NCI-H146 (cell line): ENCODE measurements around the gene FAM168A.

ENCODE experiments used
- DNase-seq: peaks from one replicate; lab custom pipeline; 2025; lab: John Stamatoyannopoulos, UW

Gene FAM168A, protein sequence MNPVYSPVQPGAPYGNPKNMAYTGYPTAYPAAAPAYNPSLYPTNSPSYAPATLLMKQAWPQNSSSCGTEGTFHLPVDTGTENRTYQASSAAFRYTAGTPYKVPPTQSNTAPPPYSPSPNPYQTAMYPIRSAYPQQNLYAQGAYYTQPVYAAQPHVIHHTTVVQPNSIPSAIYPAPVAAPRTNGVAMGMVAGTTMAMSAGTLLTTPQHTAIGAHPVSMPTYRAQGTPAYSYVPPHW

DNA sequence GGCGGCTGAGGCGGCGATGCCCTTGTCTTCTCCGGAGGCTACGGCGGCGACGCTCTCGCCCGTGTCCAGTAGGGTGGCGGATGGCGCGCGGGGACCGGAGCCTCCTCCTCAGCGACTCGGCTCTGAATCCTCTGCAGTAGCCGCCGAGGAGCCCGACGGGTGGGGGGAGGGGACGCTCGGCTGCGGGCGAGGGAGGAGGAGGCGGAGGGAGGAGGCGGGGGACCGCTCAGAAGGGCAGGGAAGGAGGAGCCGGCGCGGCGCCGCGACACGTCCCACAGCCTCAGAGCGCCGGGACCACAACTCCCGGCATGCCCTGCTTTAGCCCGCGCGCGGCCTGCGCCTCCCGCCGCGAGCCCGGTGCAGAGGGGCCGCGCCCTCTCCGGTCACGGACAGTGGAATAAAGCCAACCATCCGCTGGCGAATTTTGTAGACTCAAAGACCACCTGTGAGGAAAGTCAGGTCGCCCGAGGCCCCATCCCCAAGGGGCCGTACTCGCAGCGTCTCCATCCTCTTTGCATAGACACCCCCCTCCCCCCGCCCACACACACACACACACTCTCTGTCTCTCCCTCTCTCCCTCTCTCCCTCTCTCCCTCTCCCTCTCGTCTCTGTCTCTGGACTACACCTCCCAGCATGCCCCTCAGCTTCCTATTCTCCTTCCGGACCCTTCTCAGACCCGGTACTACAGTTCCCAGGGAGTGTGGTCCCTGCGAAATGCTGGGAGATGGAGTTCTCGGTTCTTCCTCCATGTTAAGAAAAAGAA lies at the start of gene FAM168A:
TSS of gene FAM168A (minus strand) at position 157 of the 763 bp plus-strand sequence. CDS start 129,638 bp downstream, outside the sequence.
- DNase-seq: peak; percentile 99

- peak; percentile 97 for DNase-seq
Measured at GRCh38 chr11:73647459-73648100, 49.7 kb upstream of the FAM168A start.

DNA sequence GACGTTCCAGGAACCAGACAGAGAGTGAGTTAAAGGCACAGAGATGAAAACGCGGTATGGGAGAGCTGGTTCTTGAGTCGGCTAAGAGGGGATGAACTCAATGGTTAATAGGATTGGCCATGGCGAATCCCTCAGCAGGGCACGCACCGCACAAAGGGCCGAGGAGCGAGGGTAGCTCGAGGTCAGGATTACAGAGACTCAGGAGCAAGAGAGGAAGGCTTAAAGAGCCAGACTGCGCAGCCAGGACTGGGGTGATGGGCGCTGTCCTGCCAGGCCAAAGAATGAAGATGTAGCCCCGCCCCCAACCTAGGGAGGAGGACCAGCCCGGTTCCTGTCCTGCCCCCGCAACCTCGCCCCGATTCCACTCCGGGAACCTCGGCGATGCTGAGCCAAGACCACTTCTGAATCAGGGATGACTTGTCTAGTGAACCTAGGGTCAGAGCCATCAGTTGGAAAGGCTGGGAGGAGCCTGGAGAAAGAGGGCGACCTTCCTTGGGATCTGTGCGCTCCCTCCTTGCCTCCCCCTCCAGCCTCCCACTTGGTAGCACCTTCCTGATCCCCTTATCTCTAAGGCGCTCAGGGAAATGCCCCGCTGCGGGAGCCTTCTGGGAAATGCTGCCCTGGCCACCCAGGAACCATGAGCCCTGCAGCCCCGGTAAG lies 48.2 kb upstream of the FAM168A start, which contains the start of gene PLEKHB1:
TSS of gene PLEKHB1 (plus strand) at position 610 of the 660 bp plus-strand sequence. CDS start at position 638, 28 bp downstream.
- no peak for DNase-seq

DNA sequence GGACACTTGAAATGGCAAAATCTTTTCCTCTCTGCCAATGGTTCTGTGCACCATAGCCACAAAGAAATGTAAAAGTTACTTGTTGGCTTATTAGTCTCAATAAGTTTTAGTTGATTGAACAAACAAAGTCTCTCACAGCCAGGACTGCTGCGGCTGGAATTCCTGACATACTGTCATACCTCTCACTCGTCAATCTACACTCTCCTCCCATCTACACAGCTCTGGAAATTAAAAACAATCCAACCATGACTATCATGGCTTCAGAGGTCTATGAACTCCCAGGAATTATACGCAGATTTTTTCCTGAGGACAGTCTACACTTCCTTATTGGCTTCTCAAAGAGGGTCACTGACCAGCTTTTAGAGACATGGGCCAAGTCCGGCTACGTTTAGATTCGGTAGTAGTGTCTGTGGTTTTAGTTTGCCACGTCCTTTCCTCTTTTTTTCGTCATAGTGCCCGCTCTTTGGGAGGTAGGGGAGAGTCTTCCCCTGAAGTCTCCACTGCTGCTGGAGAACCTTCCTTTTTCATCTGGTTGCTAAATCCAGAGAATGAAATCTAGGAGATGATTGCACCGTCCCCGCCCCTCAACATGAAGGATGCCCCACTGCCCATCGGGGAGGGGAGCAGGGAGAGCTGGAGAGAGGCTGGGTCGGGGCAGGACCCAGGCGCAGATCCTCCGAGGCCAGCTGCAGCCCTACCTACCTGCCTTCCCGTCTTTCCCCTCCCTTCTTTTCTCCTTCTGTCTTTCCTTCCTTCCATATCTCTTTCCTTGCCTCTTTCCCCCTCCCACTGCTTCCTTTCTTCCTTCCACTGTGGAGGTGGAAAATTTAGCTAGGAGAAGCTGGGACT lies 47.4 kb upstream of the FAM168A start:
- DNase-seq: no peak

DNA sequence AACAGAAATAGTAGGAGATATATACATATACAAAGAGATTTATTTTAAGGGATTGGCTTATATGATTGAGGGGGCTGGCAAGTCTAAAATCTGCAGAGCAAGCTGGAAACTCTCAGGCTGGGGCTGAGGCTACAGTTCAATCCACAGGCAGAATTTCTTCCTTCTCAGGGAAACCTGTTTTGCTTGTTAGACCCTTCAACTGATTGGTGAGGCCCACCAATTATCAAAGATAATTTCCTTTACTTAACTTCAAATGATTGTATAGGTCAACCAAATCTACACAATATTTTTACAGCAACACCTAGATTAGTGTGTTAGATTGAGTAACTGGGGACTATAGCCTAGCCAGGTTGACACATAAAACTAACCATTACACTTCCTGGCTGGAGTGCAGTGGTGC lies 43.8 kb upstream of the FAM168A start:
- no peak for DNase-seq

DNA sequence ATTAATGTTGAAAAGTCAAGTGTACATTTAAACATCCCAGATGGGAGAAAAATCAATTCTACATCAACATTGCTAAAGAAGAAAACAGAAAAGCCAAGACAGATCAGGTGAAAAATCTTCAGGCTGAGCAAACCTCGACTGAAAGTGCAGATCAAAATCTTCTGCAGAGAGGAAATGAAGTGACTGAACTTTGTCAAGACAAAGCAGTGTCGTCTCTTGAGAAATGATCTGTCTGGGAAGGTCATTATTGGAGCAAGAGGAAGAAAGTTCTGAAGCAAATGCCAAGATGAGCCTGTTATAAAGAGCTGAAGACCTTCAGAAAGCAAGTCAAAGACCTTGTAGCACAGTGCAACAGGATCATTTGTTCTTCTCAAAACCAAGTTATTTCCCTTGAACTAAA lies 42.7 kb upstream of the FAM168A start:
- DNase-seq: no peak

- no peak for DNase-seq
Measured at GRCh38 chr11:73637012-73637411, 39.1 kb upstream of the FAM168A start.

- DNase-seq: no peak
Measured at GRCh38 chr11:73636249-73636648, 38.3 kb upstream of the FAM168A start.

GRCh38 chr11:73635721-73636120 lies 37.8 kb upstream of the FAM168A start:
- DNase-seq: no peak

GRCh38 chr11:73633999-73634398 lies 36.1 kb upstream of the FAM168A start:
- DNase-seq: no peak

GRCh38 chr11:73632996-73633395 lies 35.1 kb upstream of the FAM168A start:
- no peak for DNase-seq

GRCh38 chr11:73629907-73630306 lies 32.0 kb upstream of the FAM168A start:
- DNase-seq: no peak

DNA sequence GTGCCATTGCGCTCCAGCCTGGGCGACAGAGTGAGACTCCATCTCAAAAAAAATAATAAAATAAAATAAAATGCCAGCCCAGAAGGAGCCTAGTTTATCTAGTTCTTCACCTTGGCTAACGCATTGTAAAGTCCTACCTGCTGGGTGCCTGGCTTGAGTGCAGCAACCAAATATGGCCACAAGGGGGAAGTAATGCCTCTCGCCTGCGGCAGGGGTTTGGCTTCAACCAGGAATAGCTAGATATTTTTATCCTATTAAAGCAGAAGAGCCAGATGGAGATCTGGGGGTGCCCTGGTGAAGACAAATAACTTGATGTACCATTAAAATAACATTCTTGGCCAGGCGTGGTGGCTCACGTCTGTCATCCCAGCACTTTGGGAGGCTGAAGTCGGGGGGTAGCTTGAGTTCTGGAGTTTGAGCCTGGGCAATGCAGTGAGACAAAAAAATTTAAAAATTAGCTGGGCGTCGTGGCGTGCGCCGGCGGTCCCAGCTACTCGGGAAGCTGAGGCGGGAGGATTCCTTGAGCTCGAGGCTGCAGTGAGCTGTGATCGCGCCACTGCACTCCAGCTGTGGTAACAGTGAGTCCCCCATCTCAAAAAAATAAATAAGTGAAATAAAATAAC lies 27.9 kb upstream of the FAM168A start:
- DNase-seq: peak; percentile 75

DNA sequence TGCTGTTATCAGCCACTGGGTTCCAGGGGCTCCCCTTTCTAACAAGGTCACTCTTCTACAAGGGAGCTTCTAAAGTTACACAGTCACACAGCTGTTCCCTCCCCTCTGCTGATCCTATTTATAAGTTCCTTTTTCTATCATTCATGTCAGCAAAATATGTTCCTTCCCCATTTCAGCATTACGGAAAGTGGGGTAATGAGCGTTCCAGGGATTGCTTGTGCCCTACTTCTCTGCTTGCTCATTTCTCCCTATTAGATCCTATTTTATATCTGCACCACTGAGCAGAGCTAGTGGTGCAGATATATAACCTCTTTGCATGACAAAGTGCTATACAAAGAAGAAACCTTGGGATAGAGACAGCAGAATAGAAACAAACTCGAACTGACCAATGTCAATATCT lies 25.8 kb upstream of the FAM168A start:
- DNase-seq: no peak

GRCh38 chr11:73622926-73623593 lies 25.1 kb upstream of the FAM168A start:
- DNase-seq: no peak

DNA sequence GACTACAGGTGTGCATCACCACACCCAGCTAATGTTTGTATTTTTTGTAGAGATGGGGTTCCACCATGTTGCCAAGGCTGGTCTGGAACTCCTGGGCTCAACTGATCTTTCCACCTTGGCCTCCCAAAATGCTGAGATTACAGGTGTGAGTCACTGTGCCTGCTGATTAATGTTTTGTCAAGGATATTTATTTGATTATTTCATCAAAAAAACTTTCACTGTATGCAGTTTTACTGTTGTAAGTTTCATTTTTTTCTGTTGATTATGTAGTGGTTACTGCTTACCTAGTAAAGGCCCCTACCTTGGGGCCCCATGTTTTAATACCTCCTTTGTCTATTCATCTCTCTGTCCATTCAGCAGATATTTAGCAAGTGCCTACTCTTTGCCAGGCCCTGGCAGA lies 16.7 kb upstream of the FAM168A start:
- no peak for DNase-seq

- no peak for DNase-seq
Measured at GRCh38 chr11:73612601-73613140, 14.8 kb upstream of the FAM168A start.

- DNase-seq: peak; percentile 25
Measured at GRCh38 chr11:73598719-73599379, 937 bp upstream of the FAM168A start.

DNA sequence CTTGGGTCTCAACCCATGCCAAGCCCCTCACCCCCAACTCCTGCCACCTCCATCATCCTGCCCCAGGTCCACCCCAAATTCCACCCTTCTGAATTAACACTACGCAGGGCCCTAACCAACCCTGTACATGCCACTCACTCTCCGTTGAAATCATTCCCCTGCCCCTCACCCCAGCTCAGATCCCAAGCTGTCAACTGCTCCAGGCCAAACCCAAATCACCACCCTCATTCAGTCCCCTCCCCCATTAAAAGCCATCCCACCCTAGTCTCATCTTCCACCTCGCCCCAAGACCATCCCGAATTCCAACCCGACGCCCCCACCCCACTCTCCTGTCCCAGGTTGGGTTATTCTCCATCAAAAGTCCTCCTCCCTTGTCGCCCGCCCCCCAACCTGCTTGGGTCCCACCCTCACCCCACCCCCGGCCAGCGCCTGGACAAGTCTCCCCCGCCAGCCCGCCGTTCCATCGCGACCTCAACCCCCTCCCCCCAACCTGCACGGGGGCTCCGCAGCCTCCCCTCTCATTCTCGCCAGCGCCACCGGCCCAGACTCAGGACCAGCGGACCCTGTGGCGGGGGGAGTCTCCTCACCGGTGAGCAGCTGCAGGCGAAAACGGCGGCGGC lies 466 bp downstream of the FAM168A start:
- DNase-seq: no peak
